Colonic mucosa (tissue), 4 donors: ENCODE measurements around the gene GPX7. TPM values are rescaled to one million over a fixed set of nuclear protein-coding genes. Genes with fewer than 3 reads are reported as not detected.

Experiments
- DNase-seq: peaks from one replicate; pipeline ENCODE4 v3.0.0-alpha.2; 2020
- H3K27ac ChIP-seq: fragments of 200-600 bp; one replicate; pipeline ENCODE4 v1.8.0; 2021
- H3K27me3 ChIP-seq: fragments of 200-600 bp; one replicate; pipeline ENCODE4 v1.8.0; 2021
- H3K36me3 ChIP-seq: fragments of 200-600 bp; one replicate; pipeline ENCODE4 v1.8.0; 2021
- H3K4me1 ChIP-seq: fragments of 200-600 bp; one replicate; pipeline ENCODE4 v1.8.0; 2021; ENCODE audit warnings: mild to moderate bottlenecking
- H3K4me3 ChIP-seq: fragments of 200-600 bp; one replicate; pipeline ENCODE4 v1.8.0; 2021
- H3K9ac ChIP-seq, 2 donors: one replicate each; pipeline ENCODE4 v1.7.0; 2013; ENCODE audit warnings: control low read depth in 2 of 2, low read depth in 2 of 2, low read length in 2 of 2
- H3K9me3 ChIP-seq: fragments of 200-600 bp; one replicate; pipeline ENCODE4 v1.8.0; 2021
- intact Hi-C: fragments of 100-400 bp; cut with DNase I; formaldehyde crosslinking; loops from one replicate; pipeline ENCODE4 v1.14.1; 2022
- total RNA-seq, 2 donors: library from RNA; stranded (reverse); fragmentation: NEBNext Ultra II Directional in 1 of 2; extraction: Animal tissue kit (Norgen Biotek cat#: 25700) in 1 of 2; gene quantifications; one replicate each; pipeline ENCODE4 v1.2.1, GENCODE V29; 2021
- TF ChIP-seq, protein P1 (sequence below): fragments of 200-600 bp; IDR thresholded peaks from one replicate; pipeline ENCODE4 v1.8.0; 2022; ENCODE audit warnings: antibody characterized with exemption, mild to moderate bottlenecking
- donor health status: healthy.
- donor health status: DM: no; HTN: no; CAD: no.
- donor health status: DM: no; HTN: no; CAD: no.

Gene GPX7
- total RNA-seq, result 1 to 10 TPM; 1.8 to 6.0 TPM

DNA sequence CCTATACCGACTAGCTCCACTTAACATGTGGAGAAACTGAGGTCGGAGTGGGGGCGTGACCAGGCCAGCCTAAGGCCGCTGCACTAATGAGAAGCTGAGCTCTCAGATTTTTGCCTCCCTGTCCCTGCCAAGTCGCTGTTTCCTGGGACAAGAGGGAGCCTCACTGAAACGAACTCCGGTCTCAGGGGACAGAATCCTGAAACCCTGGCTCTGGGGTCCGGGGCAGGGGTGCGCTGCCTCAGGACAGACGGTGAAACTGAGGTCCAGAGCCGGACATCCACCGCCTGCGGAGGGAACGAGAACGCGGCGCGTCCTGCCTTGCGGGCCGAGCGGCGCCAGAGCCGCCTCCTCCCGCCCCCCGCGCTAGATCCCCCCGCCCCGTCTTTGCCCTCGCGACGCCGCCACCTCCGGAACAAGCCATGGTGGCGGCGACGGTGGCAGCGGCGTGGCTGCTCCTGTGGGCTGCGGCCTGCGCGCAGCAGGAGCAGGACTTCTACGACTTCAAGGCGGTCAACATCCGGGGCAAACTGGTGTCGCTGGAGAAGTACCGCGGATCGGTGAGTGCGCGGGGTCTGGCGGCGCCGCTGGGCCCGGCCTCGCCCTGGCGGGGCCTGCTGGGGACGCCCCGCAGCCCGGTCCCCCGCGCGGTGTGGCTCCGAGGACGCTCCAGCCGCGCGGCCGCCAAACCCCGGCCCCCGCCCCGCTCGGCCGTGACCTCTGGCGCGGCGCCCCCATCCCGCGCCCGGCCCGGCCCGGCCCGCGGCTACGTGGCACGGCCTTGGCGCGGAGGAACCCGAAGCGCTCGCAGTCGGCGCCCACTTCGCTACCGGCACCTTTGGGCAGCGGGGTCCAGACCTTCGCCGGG is at the start of gene GPX7:
Gene GPX7, plus strand, starts transcription at position 381 of the 865 bp plus-strand sequence. Its CDS starts 39 bp downstream, at position 420.
- H3K27me3 ChIP-seq, result no peaks in the 10 kb centered on the region
- intact Hi-C loops, result no loop called here
- TF ChIP-seq, protein P1, sequence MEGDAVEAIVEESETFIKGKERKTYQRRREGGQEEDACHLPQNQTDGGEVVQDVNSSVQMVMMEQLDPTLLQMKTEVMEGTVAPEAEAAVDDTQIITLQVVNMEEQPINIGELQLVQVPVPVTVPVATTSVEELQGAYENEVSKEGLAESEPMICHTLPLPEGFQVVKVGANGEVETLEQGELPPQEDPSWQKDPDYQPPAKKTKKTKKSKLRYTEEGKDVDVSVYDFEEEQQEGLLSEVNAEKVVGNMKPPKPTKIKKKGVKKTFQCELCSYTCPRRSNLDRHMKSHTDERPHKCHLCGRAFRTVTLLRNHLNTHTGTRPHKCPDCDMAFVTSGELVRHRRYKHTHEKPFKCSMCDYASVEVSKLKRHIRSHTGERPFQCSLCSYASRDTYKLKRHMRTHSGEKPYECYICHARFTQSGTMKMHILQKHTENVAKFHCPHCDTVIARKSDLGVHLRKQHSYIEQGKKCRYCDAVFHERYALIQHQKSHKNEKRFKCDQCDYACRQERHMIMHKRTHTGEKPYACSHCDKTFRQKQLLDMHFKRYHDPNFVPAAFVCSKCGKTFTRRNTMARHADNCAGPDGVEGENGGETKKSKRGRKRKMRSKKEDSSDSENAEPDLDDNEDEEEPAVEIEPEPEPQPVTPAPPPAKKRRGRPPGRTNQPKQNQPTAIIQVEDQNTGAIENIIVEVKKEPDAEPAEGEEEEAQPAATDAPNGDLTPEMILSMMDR, result no peak
- H3K9me3 ChIP-seq, result no peaks in the 10 kb centered on the region
- H3K36me3 ChIP-seq, result no peaks in the 10 kb centered on the region
- H3K9ac ChIP-seq, result peak within 1 kb of the TSS; percentile 70 to 76
- peak; percentile 20 for DNase-seq
- H3K27ac ChIP-seq, result peak within 1 kb of the TSS; percentile 40
- H3K4me1 ChIP-seq, result no peaks in the 10 kb centered on the region
- peak within 1 kb of the TSS; percentile 61 for H3K4me3 ChIP-seq

DNA sequence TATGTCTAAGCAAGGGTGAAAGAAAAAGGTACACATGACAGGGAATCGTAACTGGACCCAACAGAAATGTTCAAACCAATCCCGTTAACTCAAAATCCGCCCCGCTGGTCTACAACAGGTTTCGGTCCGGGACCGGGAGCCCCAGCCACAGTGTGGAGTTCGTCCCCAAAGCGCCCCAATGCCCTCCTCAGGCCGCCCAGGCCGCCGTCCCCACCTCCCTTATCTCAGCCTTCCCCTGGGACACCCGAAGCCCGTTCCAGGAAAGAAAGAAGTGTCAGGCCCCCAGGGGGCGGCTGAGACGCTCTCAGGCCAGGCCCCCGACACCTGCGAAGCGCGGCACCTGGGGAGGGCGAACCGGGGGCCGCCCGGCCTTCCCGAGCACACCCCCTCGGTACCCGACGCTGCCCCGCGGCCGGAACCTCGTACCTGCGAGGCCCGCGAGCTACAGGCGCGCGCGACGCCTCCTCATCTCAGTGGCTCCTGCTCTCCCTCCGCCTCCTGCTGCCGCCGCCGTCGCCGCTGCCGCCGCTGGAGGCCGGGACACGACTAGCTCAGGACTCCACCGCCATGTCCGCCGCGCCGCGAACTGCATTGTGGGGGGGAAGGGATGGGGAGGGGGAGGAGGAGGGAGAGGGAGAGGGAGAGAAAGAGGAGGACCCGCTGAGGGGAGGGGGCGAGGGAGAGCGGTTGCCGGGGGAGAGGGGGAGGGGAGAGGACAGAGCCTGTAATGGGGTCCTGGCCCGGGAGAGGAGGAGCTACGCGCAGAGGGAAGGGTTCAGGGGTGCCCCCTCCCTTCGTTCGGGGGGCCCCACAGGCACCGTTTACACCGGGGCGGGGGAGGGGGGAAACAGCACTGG is 49.4 kb upstream of the GPX7 start, which contains the start of gene TUT4:
Gene TUT4, minus strand, starts transcription at position 588 of the 857 bp plus-strand sequence. CDS start 26,812 bp downstream, outside the sequence.
- Histone ChIP-seq H3K9ac (peak within 1 kb of the TSS; percentile 90 to 93), H3K4me1 (peaks cover 4% of the 10 kb centered on the region), H3K27me3 (no peaks in the 10 kb centered on the region), H3K4me3 (peak within 1 kb of the TSS; percentile 92), H3K9me3 (no peaks in the 10 kb centered on the region), H3K36me3 (no peaks in the 10 kb centered on the region), H3K27ac (peak within 1 kb of the TSS; percentile 94)
- TF ChIP-seq, protein P1, result no peak
- DNase-seq, result peak; percentile 76
- intact Hi-C loops, result no loop called here

DNA sequence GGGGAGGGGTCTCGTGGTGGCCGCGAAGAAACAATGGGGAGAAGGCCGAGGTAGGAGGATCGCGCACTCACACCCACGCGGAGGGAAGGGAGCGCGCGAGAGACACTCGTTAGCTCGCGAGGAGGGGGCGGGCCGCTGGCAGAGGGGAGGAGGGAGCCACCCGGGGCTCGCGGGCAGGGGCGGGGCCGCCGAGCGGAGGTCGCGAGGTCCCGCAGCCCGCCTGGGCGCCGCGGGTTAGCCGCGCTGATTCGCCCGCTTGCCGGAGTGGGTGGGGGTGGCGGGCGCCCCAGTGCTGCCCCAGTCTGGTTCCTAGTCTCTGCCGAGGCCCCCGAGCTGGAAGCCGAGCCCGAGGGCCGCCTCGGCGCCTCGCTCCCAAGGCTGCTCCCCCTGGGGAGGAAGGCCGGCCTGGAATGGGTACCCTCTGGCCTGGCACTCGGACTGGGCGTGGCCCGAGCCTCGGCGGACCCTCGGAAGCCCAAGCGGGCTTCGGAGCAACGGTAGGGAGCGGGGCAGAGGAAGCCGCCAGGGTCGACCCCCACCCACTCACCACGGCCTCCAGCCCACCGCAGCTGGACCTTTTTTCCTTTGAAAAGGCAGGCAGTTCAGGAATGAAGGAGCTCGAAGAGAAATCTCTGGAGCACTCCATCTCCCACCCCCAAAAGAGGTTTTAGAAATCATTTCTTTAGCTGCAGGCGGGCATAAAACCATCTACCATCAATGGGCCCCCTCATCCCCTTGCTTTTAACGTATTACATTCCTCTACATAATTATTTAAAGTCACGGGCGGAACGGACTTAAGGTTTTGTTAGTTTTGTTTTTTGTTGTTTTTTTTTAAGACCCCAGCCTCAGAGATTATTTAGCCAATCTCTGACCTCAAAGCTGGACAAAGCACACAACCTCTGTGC is 48.6 kb upstream of the GPX7 start:
- H3K9ac ChIP-seq, result peak overlapping the region; percentile 87 to 90
- peak overlapping the region; percentile 92 for H3K4me3 ChIP-seq
- H3K4me1 ChIP-seq, result peaks cover 4% of the 10 kb centered on the region
- intact Hi-C loops, result no loop called here
- H3K36me3 ChIP-seq, result no peaks in the 10 kb centered on the region
- no peaks in the 10 kb centered on the region for H3K27me3 ChIP-seq
- H3K27ac ChIP-seq, result peak overlapping the region; percentile 94
- TF ChIP-seq, protein P1, result no peak
- peak; percentile 80 for DNase-seq
- H3K9me3 ChIP-seq, result no peaks in the 10 kb centered on the region

DNA sequence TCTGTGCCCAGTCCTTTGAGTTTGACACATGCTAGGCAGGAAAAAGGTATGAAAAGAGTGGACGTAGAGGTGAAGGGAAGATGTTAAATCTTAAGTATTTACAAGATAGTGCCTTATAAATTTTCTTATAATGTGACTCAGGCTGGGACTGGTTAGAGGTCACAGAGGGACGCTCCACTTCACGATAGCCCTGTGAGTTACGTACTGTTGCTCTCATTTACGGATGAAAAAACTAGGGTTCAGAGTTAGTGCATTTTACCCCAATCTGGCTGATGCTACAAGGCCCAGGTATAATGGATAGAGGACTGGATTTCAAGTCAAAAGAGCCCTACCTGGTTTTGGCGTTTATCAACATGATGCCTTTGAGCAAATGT is 47.9 kb upstream of the GPX7 start:
- intact Hi-C loops, result no loop called here
- Histone ChIP-seq H3K27ac (no peak overlapping the region), H3K36me3 (no peaks in the 10 kb centered on the region), H3K4me1 (peaks cover 4% of the 10 kb centered on the region), H3K27me3 (no peaks in the 10 kb centered on the region), H3K9me3 (no peaks in the 10 kb centered on the region), H3K9ac (no peak overlapping the region), H3K4me3 (no peak overlapping the region)
- TF ChIP-seq, protein P1, result no peak
- DNase-seq, result no peak

DNA sequence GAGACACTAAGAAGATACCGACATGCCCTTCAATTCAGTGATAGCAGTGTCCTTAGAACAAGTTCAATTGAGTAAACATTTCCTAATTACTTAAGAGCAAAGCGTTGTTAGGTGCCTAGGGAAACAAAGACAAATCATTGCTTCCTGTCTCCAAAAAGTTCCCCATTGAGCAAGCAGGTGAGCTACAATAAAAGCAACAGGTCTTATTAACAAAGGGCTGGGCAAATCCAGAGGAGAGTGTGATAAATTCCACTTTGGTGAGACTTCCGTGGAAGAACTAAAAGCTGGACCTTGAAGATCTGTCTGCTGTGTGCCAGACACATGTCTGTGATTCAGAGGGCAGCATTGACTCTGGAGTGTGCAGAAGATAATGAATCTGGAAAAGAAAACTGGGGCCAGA is 47.4 kb upstream of the GPX7 start:
- intact Hi-C loops, result no loop called here
- Histone ChIP-seq H3K9ac (no peak overlapping the region), H3K27ac (no peak overlapping the region)

More for the DNA sequence above, 47.4 kb upstream of the GPX7 start:
- Histone ChIP-seq H3K36me3 (no peaks in the 10 kb centered on the region), H3K27me3 (no peaks in the 10 kb centered on the region), H3K4me1 (peaks cover 4% of the 10 kb centered on the region), H3K4me3 (no peak overlapping the region), H3K9me3 (no peaks in the 10 kb centered on the region)
- TF ChIP-seq, protein P1, result no peak
- DNase-seq, result no peak
